IMR-90 (cell line): ENCODE data around the gene IGF2R. TPM values are rescaled to one million over a fixed set of nuclear protein-coding genes. Genes with fewer than 3 reads are reported as not detected.

Source experiments
- ATAC-seq: fragments of 200-7000 bp; cut with Tn5 transposase; 2 replicates; pipeline ENCODE4 v1.9.1; 2020; ENCODE audit warnings: low read depth, mild to moderate bottlenecking, moderate library complexity
- BruUV-seq: library from RNA; stranded (reverse); fragments of 400-500 nt; replicated peaks from 2 replicates; lab custom pipeline; 2021; lab: Mats Ljungman, UMichigan
- CTCF ChIA-PET: fragments of 300-600 bp; formaldehyde crosslinking; extraction: SDS; loops from one replicate; lab custom pipeline; 2021; ENCODE audit warnings: antibody characterized with exemption; lab: Yijun Ruan, JAX
- POLR2A ChIA-PET: fragments of 300-600 bp; sonication (Branson Sonifier 250); formaldehyde crosslinking; loops from one replicate; lab custom pipeline; 2022; ENCODE audit warnings: antibody characterized with exemption; ENCODE audit not compliant: unreplicated experiment; lab: Charles Lee
- DNase-seq: peaks from one replicate; pipeline ENCODE4 v3.0.0; 2013
- H2AFZ ChIP-seq: replicated peaks from 2 replicates; pipeline ENCODE3; 2013; ENCODE audit warnings: low read length, mild to moderate bottlenecking; ENCODE audit not compliant: poor library complexity
- H2AK5ac ChIP-seq: 2 replicates; pipeline ENCODE4 v1.6.1; 2013; ENCODE audit warnings: low read depth, low read length, inconsistent platforms
- H2AK9ac ChIP-seq: replicated peaks from 2 replicates; pipeline ENCODE3; 2013; ENCODE audit warnings: mild to moderate bottlenecking, low read depth, low read length, moderate library complexity; ENCODE audit not compliant: poor library complexity
- H2BK120ac ChIP-seq: 2 replicates; pipeline ENCODE4 v1.6.1; 2013; ENCODE audit warnings: low read depth, low read length, inconsistent platforms
- H2BK15ac ChIP-seq: 3 replicates; pipeline ENCODE4 v1.6.1; 2013; ENCODE audit warnings: low read depth, low read length, inconsistent platforms
- H2BK20ac ChIP-seq: 2 replicates; pipeline ENCODE4 v1.6.1; 2013; ENCODE audit warnings: low read depth, mild to moderate bottlenecking, inconsistent platforms, low read length, moderate library complexity
- H2BK5ac ChIP-seq: 2 replicates; pipeline ENCODE4 v1.6.1; 2013; ENCODE audit warnings: mild to moderate bottlenecking, low read depth, low read length, inconsistent platforms; ENCODE audit not compliant: poor library complexity, severe bottlenecking
- H3K14ac ChIP-seq: replicated peaks from 2 replicates; pipeline ENCODE4 v1.6.1; 2013; ENCODE audit warnings: low read depth, low read length, inconsistent platforms
- H3K18ac ChIP-seq: 2 replicates; pipeline ENCODE4 v1.6.1; 2013; ENCODE audit warnings: low read depth, low read length, control low read depth
- H3K23ac ChIP-seq: 2 replicates; pipeline ENCODE4 v1.6.1; 2013; ENCODE audit warnings: low read depth, low read length, inconsistent platforms
- H3K27ac ChIP-seq: 2 replicates; pipeline ENCODE4 v1.5.1; 2013; ENCODE audit warnings: mild to moderate bottlenecking, control low read depth, low read length; ENCODE audit not compliant: insufficient read depth
- H3K27me3 ChIP-seq: 2 replicates; pipeline ENCODE4 v1.6.1; 2013; ENCODE audit warnings: low read length; ENCODE audit not compliant: control insufficient read depth, insufficient read depth
- H3K36me3 ChIP-seq: 2 replicates; pipeline ENCODE4 v1.6.1; 2013; ENCODE audit warnings: low read length, mixed read lengths; ENCODE audit not compliant: control insufficient read depth, insufficient read depth
- H3K4ac ChIP-seq: 2 replicates; pipeline ENCODE4 v1.6.1; 2013; ENCODE audit warnings: low read depth, low read length, inconsistent platforms
- H3K4me1 ChIP-seq: 2 replicates; pipeline ENCODE4 v1.6.1; 2013; ENCODE audit warnings: low read length, mixed read lengths; ENCODE audit not compliant: control insufficient read depth, insufficient read depth
- H3K4me2 ChIP-seq: 2 replicates; pipeline ENCODE4 v1.6.1; 2013; ENCODE audit warnings: low read depth, mild to moderate bottlenecking, control low read depth, low read length, moderate library complexity
- H3K4me3 ChIP-seq: 2 replicates; pipeline ENCODE4 v1.5.1; 2013; ENCODE audit warnings: low read depth, mild to moderate bottlenecking, control low read depth, low read length, moderate library complexity; ENCODE audit not compliant: insufficient read depth
- H3K56ac ChIP-seq: 2 replicates; pipeline ENCODE4 v1.6.1; 2013; ENCODE audit warnings: low read length, inconsistent platforms; ENCODE audit not compliant: insufficient read depth; ENCODE audit errors: extremely low read depth
- H3K79me1 ChIP-seq, 2 experiments: 2 replicates each; pipeline ENCODE4 v1.6.1; 2013; ENCODE audit warnings: low read length in 2 of 2, inconsistent platforms in 1 of 2, low read depth in 1 of 2
- H3K9ac ChIP-seq: 2 replicates; pipeline ENCODE4 v1.6.1; 2013; ENCODE audit warnings: low read depth, low read length, control low read depth
- H3K9me1 ChIP-seq: 2 replicates; pipeline ENCODE4 v1.6.1; 2013; ENCODE audit warnings: low read length, inconsistent platforms; ENCODE audit not compliant: insufficient read depth
- H3K9me3 ChIP-seq: 2 replicates; pipeline ENCODE4 v1.6.1; 2013; ENCODE audit warnings: low read length; ENCODE audit not compliant: control insufficient read depth, insufficient read depth
- H4K20me1 ChIP-seq: 2 replicates; pipeline ENCODE4 v1.6.1; 2013; ENCODE audit warnings: low read length, inconsistent platforms; ENCODE audit not compliant: insufficient read depth
- H4K5ac ChIP-seq: 2 replicates; pipeline ENCODE4 v1.6.1; 2013; ENCODE audit warnings: mild to moderate bottlenecking, low read depth, low read length, control low read depth
- H4K8ac ChIP-seq, 2 experiments: 2 replicates each; pipeline ENCODE4 v1.6.1; 2013; ENCODE audit warnings: low read depth in 2 of 2, low read length in 2 of 2, control low read depth in 1 of 2, inconsistent platforms in 1 of 2
- H4K91ac ChIP-seq: 2 replicates; pipeline ENCODE4 v1.6.1; 2013; ENCODE audit warnings: low read depth, low read length, inconsistent platforms; ENCODE audit not compliant: insufficient read depth
- BHLHE40 ChIP-seq: fragments of 150-350 bp; IDR thresholded peaks from 2 replicates; pipeline ENCODE4 v1.6.1; 2016; ENCODE audit warnings: mild to moderate bottlenecking, low read depth, low read length
- CEBPB ChIP-seq: IDR thresholded peaks from 2 replicates; pipeline ENCODE4 v1.6.1; 2012; ENCODE audit warnings: low read depth, low read length, improper control_type of control experiment
- CHD1 ChIP-seq: IDR thresholded peaks from 2 replicates; pipeline ENCODE4 v1.6.1; 2012; ENCODE audit warnings: low read depth, low read length, improper control_type of control experiment
- ELK1 ChIP-seq: fragments of 150-350 bp; IDR thresholded peaks from 2 replicates; pipeline ENCODE4 v1.6.1; 2016; ENCODE audit warnings: low read depth, mild to moderate bottlenecking, low read length, moderate library complexity, borderline replicate concordance
- FOS ChIP-seq: fragments of 150-350 bp; IDR thresholded peaks from 2 replicates; pipeline ENCODE4 v1.6.1; 2016; ENCODE audit warnings: low read depth, low read length
- MAFK ChIP-seq: IDR thresholded peaks from 2 replicates; pipeline ENCODE4 v1.6.1; 2012; ENCODE audit warnings: low read depth, low read length, improper control_type of control experiment
- MAZ ChIP-seq: IDR thresholded peaks from 2 replicates; pipeline ENCODE4 v1.6.1; 2012; ENCODE audit warnings: low read depth, mild to moderate bottlenecking, low read length, improper control_type of control experiment, moderate library complexity, borderline replicate concordance
- NFE2L2 ChIP-seq: fragments of 150-350 bp; IDR thresholded peaks from 2 replicates; pipeline ENCODE4 v1.6.1; 2016; ENCODE audit warnings: low read depth, mild to moderate bottlenecking, low read length
- POLR2A ChIP-seq: IDR thresholded peaks from 2 replicates; pipeline ENCODE4 v1.6.1; 2012; ENCODE audit warnings: mild to moderate bottlenecking, low read depth, low read length
- RAD21 ChIP-seq: IDR thresholded peaks from 2 replicates; pipeline ENCODE4 v1.6.1; 2012; ENCODE audit warnings: low read length, improper control_type of control experiment
- RCOR1 ChIP-seq: IDR thresholded peaks from 2 replicates; pipeline ENCODE4 v1.6.1; 2012; ENCODE audit warnings: mild to moderate bottlenecking, low read length, improper control_type of control experiment; ENCODE audit not compliant: insufficient replicate concordance
- RFX5 ChIP-seq: IDR thresholded peaks from 2 replicates; pipeline ENCODE4 v1.8.0; 2012; ENCODE audit warnings: low read depth, mild to moderate bottlenecking, low read length, moderate library complexity
- SMC3 ChIP-seq: fragments of 150-350 bp; IDR thresholded peaks from 2 replicates; pipeline ENCODE4 v1.6.1; 2016; ENCODE audit warnings: low read depth, mild to moderate bottlenecking, antibody characterized with exemption, low read length, moderate library complexity
- USF2 ChIP-seq: fragments of 150-350 bp; IDR thresholded peaks from 2 replicates; pipeline ENCODE4 v1.6.1; 2017; ENCODE audit warnings: mild to moderate bottlenecking, antibody characterized with exemption, low read length, low read depth
- WGBS, 2 experiments: methylation state at CpG; one replicate each; pipeline versions ENCODE4 v1.1.5 to v1.1.7; 2013; ENCODE audit warnings: missing lambda C conversion rate in 2 of 2; ENCODE audit not compliant: insufficient read length in 1 of 2; ENCODE audit errors: extremely low coverage in 2 of 2; 5-methylcytosine and 5-hydroxymethylcytosine counted together
- dilution Hi-C: fragments of 300-500 bp; cut with HindIII; formaldehyde crosslinking; loops from one replicate; pipeline ENCODE4 v1.14.3; 2018; ENCODE audit warnings: low sequenced_read_pairs; ENCODE audit not compliant: unreplicated experiment
- in situ Hi-C: fragments of 300-500 bp; cut with MboI; formaldehyde crosslinking; loops from 3 replicates; pipeline ENCODE4 v1.14.3; 2019; ENCODE audit warnings: low sequenced_read_pairs, inconsistent platforms, mixed read lengths
- intact Hi-C: fragments of 100-400 bp; cut with micrococcal nuclease; formaldehyde crosslinking; loops from 2 replicates; pipeline ENCODE4 v1.10.0; 2022
- polyA plus RNA-seq, 3 experiments: library from polyadenylated mRNA; depleted of rRNA; stranded (reverse); fragments of >200 nt; gene quantifications; 2 replicates each; pipeline ENCODE4 v1.2.3, GENCODE V29; 2012; ENCODE audit warnings: low replicate concordance in 1 of 3
- total RNA-seq: library from RNA; depleted of rRNA; stranded (reverse); fragments of >200 nt; gene quantifications from 2 replicates; pipeline ENCODE4 v1.2.3, GENCODE V29; 2012
- TF ChIP-seq, protein P1 (sequence below): conservative IDR thresholded peaks from 2 replicates; pipeline ENCODE4 v1.5.1; 2012; ENCODE audit warnings: mild to moderate bottlenecking, low read depth, low read length, improper control_type of control experiment

Gene IGF2R
- total and polyA plus RNA-seq, 2 of the 4 experiments (the other 2 are of a cell fraction) = 33.2 to 41.4 TPM

DNA sequence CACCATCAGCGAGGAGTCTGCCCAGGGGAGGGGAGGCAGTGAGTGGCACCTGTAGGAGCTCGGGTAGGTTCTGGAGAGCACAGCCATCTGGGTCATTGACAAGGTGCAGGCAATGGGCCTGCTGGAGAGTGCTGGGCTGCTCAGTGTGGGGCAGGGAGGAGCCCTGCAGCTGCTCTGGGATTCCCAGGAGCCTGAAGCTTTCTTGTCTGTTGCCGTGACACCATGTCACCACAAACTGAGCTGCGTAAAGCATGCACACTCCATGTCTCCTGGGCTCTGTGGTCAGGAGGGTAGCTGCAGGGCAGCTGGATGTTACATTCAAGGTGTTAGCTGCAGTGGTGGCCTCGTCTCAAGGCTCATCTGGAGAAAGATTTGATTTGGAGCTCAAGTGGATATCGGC is 148.3 kb downstream of the IGF2R start:
- Histone ChIP-seq H3K4ac (no peak overlapping the region), H2AFZ (peak overlapping the region; percentile 67), H4K5ac (no peak overlapping the region), H3K4me1 (no peaks in the 10 kb centered on the region), H2BK5ac (no peak overlapping the region), H3K56ac (no peak overlapping the region), H2BK120ac (no peak overlapping the region), H3K9me3 (no peaks in the 10 kb centered on the region; the same call in 1 of the 2 replicates), H2AK9ac (no peak overlapping the region), H3K9me1 (no peaks in the 10 kb centered on the region; the same call in 1 of the 2 replicates), H3K9ac (no peak overlapping the region), H3K36me3 (no peaks in the 10 kb centered on the region), H3K4me3 (no peak overlapping the region), H2AK5ac (no peak overlapping the region), H3K14ac (no peak overlapping the region), H3K4me2 (no peak overlapping the region), H3K79me1 (no peaks in the 10 kb centered on the region), H3K27me3 (no peaks in the 10 kb centered on the region), H4K91ac (no peak overlapping the region), H3K18ac (no peak overlapping the region), H4K8ac (no peak overlapping the region), H3K23ac (no peak overlapping the region), H3K27ac (no peak overlapping the region), H2BK15ac (no peak overlapping the region), H4K20me1 (no peaks in the 10 kb centered on the region), H2BK20ac (no peak overlapping the region)
- no peak for ATAC-seq
- ChIA-PET CTCF (no interaction called here), POLR2A (no interaction called here)
- no peak for DNase-seq
- in situ Hi-C loops (no loop called here), intact Hi-C loops (no loop called here), dilution Hi-C loops (no loop called here)
- TF ChIP-seq RAD21 (no peak), SMC3 (no peak), USF2 (no peak), MAZ (no peak), MAFK (no peak), POLR2A (no peak), CEBPB (no peak), CHD1 (no peak), NFE2L2 (no peak), RFX5 (no peak), BHLHE40 (no peak), FOS (no peak), RCOR1 (no peak), ELK1 (no peak)
- TF ChIP-seq, protein P1, sequence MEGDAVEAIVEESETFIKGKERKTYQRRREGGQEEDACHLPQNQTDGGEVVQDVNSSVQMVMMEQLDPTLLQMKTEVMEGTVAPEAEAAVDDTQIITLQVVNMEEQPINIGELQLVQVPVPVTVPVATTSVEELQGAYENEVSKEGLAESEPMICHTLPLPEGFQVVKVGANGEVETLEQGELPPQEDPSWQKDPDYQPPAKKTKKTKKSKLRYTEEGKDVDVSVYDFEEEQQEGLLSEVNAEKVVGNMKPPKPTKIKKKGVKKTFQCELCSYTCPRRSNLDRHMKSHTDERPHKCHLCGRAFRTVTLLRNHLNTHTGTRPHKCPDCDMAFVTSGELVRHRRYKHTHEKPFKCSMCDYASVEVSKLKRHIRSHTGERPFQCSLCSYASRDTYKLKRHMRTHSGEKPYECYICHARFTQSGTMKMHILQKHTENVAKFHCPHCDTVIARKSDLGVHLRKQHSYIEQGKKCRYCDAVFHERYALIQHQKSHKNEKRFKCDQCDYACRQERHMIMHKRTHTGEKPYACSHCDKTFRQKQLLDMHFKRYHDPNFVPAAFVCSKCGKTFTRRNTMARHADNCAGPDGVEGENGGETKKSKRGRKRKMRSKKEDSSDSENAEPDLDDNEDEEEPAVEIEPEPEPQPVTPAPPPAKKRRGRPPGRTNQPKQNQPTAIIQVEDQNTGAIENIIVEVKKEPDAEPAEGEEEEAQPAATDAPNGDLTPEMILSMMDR = no peak
- BruUV-seq = no TSS peak
- 91% methylated on average over 4 of the region's 6 CpGs; no CpG with 5 or more reads in 1 of the 2 experiments for WGBS, 2 experiments
